HuH-7 (cell line): ENCODE measurements around the gene ZNF367.
A peak's percentile ranks its signal among the peaks of the same experiment; 100 is the strongest.
"Not testable (repeated sequence)": the region's sequence is repeated elsewhere in the genome, so short reads cannot be mapped to it uniquely, and the experiment has no call there.

Experiments used
- DNase-seq: peaks from one replicate; pipeline ENCODE4 v3.0.0; 2011; ENCODE audit warnings: low spot score

ZNF367 gene

GRCh38 chr9:96399325-96399633, 18.9 kb downstream of the ZNF367 start:
- DNase-seq: no peak

- no peak for DNase-seq
Measured at GRCh38 chr9:96398582-96399324, 19.4 kb downstream of the ZNF367 start.

GRCh38 chr9:96395964-96396363, 22.2 kb downstream of the ZNF367 start:
- DNase-seq: no peak

GRCh38 chr9:96394832-96395496, 23.2 kb downstream of the ZNF367 start:
- no peak for DNase-seq

GRCh38 chr9:96392263-96392662, 25.9 kb downstream of the ZNF367 start:
- no peak for DNase-seq

- DNase-seq: peak; percentile 83
Measured at GRCh38 chr9:96391021-96391765, 27.0 kb downstream of the ZNF367 start.

GRCh38 chr9:96388144-96388543, 30.0 kb downstream of the ZNF367 start:
- no peak for DNase-seq

- no peak for DNase-seq
Measured at GRCh38 chr9:96386157-96386556, 32.0 kb downstream of the ZNF367 start.

- DNase-seq: peak; percentile 76
Measured at GRCh38 chr9:96383165-96383942, 34.8 kb downstream of the ZNF367 start, which contains the start of gene SLC35D2. Gene SLC35D2, minus strand, starts transcription at chr9:96383711. Its CDS starts 77 bp downstream, at chr9:96383634.

- no peak for DNase-seq
Measured at GRCh38 chr9:96382839-96383164, 35.4 kb downstream of the ZNF367 start.

- no peak for DNase-seq
Measured at GRCh38 chr9:96382175-96382574, 36.0 kb downstream of the ZNF367 start.

- DNase-seq: no peak
Measured at GRCh38 chr9:96381696-96382095, 36.5 kb downstream of the ZNF367 start.

GRCh38 chr9:96381125-96381524, 37.0 kb downstream of the ZNF367 start:
- no peak for DNase-seq

- DNase-seq: no peak
Measured at GRCh38 chr9:96379461-96379860, 38.7 kb downstream of the ZNF367 start.

GRCh38 chr9:96378187-96378586, 40.0 kb downstream of the ZNF367 start:
- DNase-seq: no peak

- DNase-seq: no peak
Measured at GRCh38 chr9:96376891-96377874, 41.0 kb downstream of the ZNF367 start.

GRCh38 chr9:96375507-96375906, 42.7 kb downstream of the ZNF367 start:
- not testable (repeated sequence) for DNase-seq

- DNase-seq: no peak
Measured at GRCh38 chr9:96367943-96368342, 50.2 kb downstream of the ZNF367 start.

- no peak for DNase-seq
Measured at GRCh38 chr9:96363175-96363967, 54.8 kb downstream of the ZNF367 start.

GRCh38 chr9:96362119-96362518, 56.1 kb downstream of the ZNF367 start:
- not testable (repeated sequence) for DNase-seq
